Measurements from ENCODE around the gene UBALD2. TPM values are rescaled to one million over a fixed set of nuclear protein-coding genes. Genes with fewer than 3 reads are reported as not detected.

The UBALD2 gene
- total and polyA plus RNA-seq, 2 of the 13 experiments (the other 11 are each of a cell fraction or from before 2014, with no cell fraction given): 3.3 to 89.7 TPM

DNA sequence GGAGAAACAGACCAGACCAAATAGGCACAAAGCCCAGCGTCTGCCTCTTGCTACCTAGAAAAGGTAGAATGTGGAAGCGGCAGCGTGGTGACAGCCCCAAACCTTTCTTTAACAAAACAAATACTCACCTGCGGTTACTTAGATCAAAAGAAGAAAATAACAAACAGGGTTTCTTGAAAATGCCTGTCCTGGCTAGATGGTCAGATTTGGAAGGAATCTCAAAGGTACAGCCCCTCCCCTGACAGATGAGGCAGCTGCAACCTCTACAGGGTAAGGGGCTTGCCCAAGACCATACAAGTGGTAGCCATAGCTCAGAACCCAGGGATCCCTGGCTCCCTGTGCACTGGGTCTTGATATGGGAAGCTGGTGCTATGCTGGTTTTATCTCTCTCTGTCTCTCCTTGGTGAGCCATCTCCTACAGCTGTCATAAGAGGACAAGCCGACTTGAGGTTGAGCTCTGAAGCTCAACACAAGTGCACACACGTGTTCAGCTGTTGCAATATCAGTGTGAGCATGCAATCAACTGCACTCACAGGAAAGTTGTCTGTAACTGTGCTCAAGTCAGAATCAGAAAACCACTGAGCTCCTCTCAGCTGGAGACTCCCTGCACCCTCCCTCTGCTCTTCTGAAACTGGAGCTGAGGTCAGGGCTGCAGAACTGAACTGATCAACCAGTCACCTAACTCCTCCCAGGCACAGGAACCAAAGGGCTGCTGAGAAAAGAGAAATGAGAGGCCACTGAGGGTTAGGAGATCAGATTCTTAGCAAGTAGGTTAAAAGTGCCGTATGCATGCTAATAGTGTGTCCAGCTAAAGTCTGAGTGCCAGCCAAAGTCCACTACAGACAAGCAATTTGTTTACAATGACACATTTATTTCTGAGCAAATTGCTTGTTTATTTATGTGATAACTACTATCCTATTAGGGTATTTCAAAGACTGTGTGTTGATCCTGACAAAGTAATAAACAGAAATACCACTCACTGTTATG, 18.8 kb upstream of the UBALD2 start (continued):
- TF ChIP-seq, protein P1, sequence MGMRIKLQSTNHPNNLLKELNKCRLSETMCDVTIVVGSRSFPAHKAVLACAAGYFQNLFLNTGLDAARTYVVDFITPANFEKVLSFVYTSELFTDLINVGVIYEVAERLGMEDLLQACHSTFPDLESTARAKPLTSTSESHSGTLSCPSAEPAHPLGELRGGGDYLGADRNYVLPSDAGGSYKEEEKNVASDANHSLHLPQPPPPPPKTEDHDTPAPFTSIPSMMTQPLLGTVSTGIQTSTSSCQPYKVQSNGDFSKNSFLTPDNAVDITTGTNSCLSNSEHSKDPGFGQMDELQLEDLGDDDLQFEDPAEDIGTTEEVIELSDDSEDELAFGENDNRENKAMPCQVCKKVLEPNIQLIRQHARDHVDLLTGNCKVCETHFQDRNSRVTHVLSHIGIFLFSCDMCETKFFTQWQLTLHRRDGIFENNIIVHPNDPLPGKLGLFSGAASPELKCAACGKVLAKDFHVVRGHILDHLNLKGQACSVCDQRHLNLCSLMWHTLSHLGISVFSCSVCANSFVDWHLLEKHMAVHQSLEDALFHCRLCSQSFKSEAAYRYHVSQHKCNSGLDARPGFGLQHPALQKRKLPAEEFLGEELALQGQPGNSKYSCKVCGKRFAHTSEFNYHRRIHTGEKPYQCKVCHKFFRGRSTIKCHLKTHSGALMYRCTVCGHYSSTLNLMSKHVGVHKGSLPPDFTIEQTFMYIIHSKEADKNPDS (CRISPR knock-in tag; IDR thresholded peaks at IDR 0.05): 0 out of 2 replicates have a peak, but pooled peaks have one; percentile 36
- TF ChIP-seq ZNF788 (CRISPR knock-in tag; IDR thresholded peaks at IDR 0.05; ENCODE audit: borderline replicate concordance): no peak
- no peak for TF ChIP-seq ZKSCAN1 (IDR thresholded peaks at IDR 0.05; ENCODE audit: low read length)
- no peak for TF ChIP-seq SRSF4 (IDR thresholded peaks at IDR 0.05; ENCODE audit: low read depth, low read length, poor library complexity, severe bottlenecking)
- TF ChIP-seq MED13 (CRISPR knock-in tag; IDR thresholded peaks at IDR 0.05): no peak
- TF ChIP-seq ZNF253 (CRISPR knock-in tag; IDR thresholded peaks at IDR 0.05; ENCODE audit: borderline replicate concordance): no peak
- TF ChIP-seq FOXM1 (CRISPR knock-in tag; IDR thresholded peaks at IDR 0.05): no peak
- no peak for TF ChIP-seq LCORL (IDR thresholded peaks at IDR 0.05)
- no peak for TF ChIP-seq LCORL (CRISPR knock-in tag; IDR thresholded peaks at IDR 0.05)
- peak; percentile 21; the same call in 1 of the 2 replicates for TF ChIP-seq FOXC1 (CRISPR knock-in tag; IDR thresholded peaks at IDR 0.05; ENCODE audit: borderline replicate concordance)
- no peak for TF ChIP-seq BORCS8-MEF2B (CRISPR knock-in tag; IDR thresholded peaks at IDR 0.05)
- no peak for TF ChIP-seq SALL2 (CRISPR knock-in tag; IDR thresholded peaks at IDR 0.05)
- TF ChIP-seq, protein P2, sequence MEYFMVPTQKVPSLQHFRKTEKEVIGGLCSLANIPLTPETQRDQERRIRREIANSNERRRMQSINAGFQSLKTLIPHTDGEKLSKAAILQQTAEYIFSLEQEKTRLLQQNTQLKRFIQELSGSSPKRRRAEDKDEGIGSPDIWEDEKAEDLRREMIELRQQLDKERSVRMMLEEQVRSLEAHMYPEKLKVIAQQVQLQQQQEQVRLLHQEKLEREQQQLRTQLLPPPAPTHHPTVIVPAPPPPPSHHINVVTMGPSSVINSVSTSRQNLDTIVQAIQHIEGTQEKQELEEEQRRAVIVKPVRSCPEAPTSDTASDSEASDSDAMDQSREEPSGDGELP (IDR thresholded peaks at IDR 0.05; ENCODE audit: borderline replicate concordance, low read depth): peak; percentile 66; the same call in 1 of the 2 replicates
- TF ChIP-seq NR2F6 (IDR thresholded peaks at IDR 0.05): peak; percentile 32; the same call in 1 of the 2 replicates
- peak; percentile 55; the same call in 1 of the 2 replicates for TF ChIP-seq NR2F6 (CRISPR knock-in tag; IDR thresholded peaks at IDR 0.05)
- TF ChIP-seq, protein P3, sequence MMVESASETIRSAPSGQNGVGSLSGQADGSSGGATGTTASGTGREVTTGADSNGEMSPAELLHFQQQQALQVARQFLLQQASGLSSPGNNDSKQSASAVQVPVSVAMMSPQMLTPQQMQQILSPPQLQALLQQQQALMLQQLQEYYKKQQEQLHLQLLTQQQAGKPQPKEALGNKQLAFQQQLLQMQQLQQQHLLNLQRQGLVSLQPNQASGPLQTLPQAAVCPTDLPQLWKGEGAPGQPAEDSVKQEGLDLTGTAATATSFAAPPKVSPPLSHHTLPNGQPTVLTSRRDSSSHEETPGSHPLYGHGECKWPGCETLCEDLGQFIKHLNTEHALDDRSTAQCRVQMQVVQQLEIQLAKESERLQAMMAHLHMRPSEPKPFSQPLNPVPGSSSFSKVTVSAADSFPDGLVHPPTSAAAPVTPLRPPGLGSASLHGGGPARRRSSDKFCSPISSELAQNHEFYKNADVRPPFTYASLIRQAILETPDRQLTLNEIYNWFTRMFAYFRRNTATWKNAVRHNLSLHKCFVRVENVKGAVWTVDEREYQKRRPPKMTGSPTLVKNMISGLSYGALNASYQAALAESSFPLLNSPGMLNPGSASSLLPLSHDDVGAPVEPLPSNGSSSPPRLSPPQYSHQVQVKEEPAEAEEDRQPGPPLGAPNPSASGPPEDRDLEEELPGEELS (CRISPR knock-in tag; IDR thresholded peaks at IDR 0.05): peak; percentile 82
- TF ChIP-seq ATRX (CRISPR knock-in tag; IDR thresholded peaks at IDR 0.05; ENCODE audit: borderline replicate concordance): no peak
- TF ChIP-seq ZNF501 (CRISPR knock-in tag; IDR thresholded peaks at IDR 0.05): peak; percentile 49; the same call in 1 of the 2 replicates
- no peak for TF ChIP-seq BHLHE40 (IDR thresholded peaks at IDR 0.05; ENCODE audit: low read length)
- TF ChIP-seq HMG20A (CRISPR knock-in tag; IDR thresholded peaks at IDR 0.05; ENCODE audit: borderline replicate concordance): no peak
- no peak for TF ChIP-seq KLF11 (CRISPR knock-in tag; IDR thresholded peaks at IDR 0.05)
- TF ChIP-seq MED1 (CRISPR knock-in tag; IDR thresholded peaks at IDR 0.05): peak; percentile 78
- no peak for TF ChIP-seq ZNF18 (CRISPR knock-in tag; IDR thresholded peaks at IDR 0.05; ENCODE audit: insufficient replicate concordance)

Measured in HepG2 (cell line).